Activated CD4-positive, alpha-beta T cell treated with anti-CD3 and anti-CD28 coated beads, Interleukin-10, Interleukin-2, amounts not matched to agents 100 ng/mL and 50 ng/mL, durations not matched to agents 16 hours and 8 hours (primary cell): ENCODE data around the gene GEMIN5.

Source experiments
- DNase-seq: peaks from one replicate; pipeline ENCODE4 v3.0.0-alpha.2; 2020

GEMIN5 gene

GRCh38 chr5:154842689-154843530 lies 95.1 kb downstream of the GEMIN5 start:
- DNase-seq, result no peak

DNA sequence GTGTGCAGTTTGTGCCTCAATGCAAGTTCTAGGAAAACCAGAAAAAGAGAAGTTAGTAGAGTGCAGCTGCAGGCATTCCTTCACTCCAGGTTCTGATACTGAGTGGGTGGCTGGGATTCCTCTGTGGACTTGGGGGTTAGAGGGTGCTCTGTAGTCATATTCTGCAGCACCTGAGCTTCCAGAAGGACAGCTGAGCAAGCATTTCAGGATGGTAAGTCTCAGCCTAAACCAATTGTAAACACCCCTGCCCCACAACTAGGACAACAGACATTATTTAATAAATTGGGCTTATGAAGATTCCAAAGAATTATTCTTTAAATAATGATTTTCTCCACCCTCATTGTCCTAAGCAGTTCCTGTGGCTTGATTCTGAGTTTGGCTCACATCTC lies 96.7 kb downstream of the GEMIN5 start:
- no peak for DNase-seq

GRCh38 chr5:154840435-154841272 lies 97.4 kb downstream of the GEMIN5 start:
- no peak for DNase-seq
